NT2/D1 (cell line): ENCODE results near the gene TENT4B.

Source experiments
- YY1 ChIP-seq: IDR thresholded peaks from 2 replicates; pipeline ENCODE4 v1.6.1; 2011; ENCODE audit not compliant: insufficient read length, insufficient read depth
- ZNF274 ChIP-seq: IDR thresholded peaks from 2 replicates; pipeline ENCODE4 v1.6.1; 2011; ENCODE audit warnings: mild to moderate bottlenecking, low read depth, low read length

- TF ChIP-seq ZNF274 (no peak), YY1 (no peak)
These were observed 8.8 kb downstream of the TENT4B start for GRCh38 chr16:50161950-50162349.
